Ishikawa (cell line): ENCODE data around the gene ZFYVE21.

ENCODE experiments used
- CEBPB ChIP-seq: IDR thresholded peaks from 2 replicates; pipeline ENCODE4 v1.6.1; 2012
- CREB1 ChIP-seq: IDR thresholded peaks from 2 replicates; pipeline ENCODE4 v1.6.1; 2012; ENCODE audit warnings: low read depth
- EGR1 ChIP-seq: IDR thresholded peaks from 2 replicates; pipeline ENCODE4 v1.6.1; 2012
- EP300 ChIP-seq: IDR thresholded peaks from 2 replicates; pipeline ENCODE4 v1.6.1; 2012; ENCODE audit warnings: borderline replicate concordance
- FOXM1 ChIP-seq: IDR thresholded peaks from 2 replicates; pipeline ENCODE4 v1.6.1; 2012; ENCODE audit warnings: low read depth, borderline replicate concordance
- MAX ChIP-seq: IDR thresholded peaks from 2 replicates; pipeline ENCODE4 v1.6.1; 2012
- NFIC ChIP-seq: IDR thresholded peaks from 2 replicates; pipeline ENCODE4 v1.6.1; 2012
- RAD21 ChIP-seq: IDR thresholded peaks from 2 replicates; pipeline ENCODE4 v1.6.1; 2012; ENCODE audit warnings: low read depth
- TAF1 ChIP-seq: IDR thresholded peaks from 2 replicates; pipeline ENCODE4 v1.6.1; 2012; ENCODE audit warnings: low read depth, mild to moderate bottlenecking
- TCF12 ChIP-seq: IDR thresholded peaks from 2 replicates; pipeline ENCODE4 v1.6.1; 2012; ENCODE audit warnings: low read depth
- TEAD4 ChIP-seq: IDR thresholded peaks from 2 replicates; pipeline ENCODE4 v1.6.1; 2012
- YY1 ChIP-seq: IDR thresholded peaks from 2 replicates; pipeline ENCODE4 v1.6.1; 2012; ENCODE audit warnings: low read depth
- ZBTB7A ChIP-seq: IDR thresholded peaks from 2 replicates; pipeline ENCODE4 v1.6.1; 2012; ENCODE audit warnings: low read depth
- TF ChIP-seq, protein P1 (sequence below): IDR thresholded peaks from 2 replicates; pipeline ENCODE4 v1.6.1; 2012; ENCODE audit warnings: low read depth, mild to moderate bottlenecking
- TF ChIP-seq, protein P2 (sequence below): IDR thresholded peaks from 2 replicates; pipeline ENCODE4 v1.6.1; 2012

The ZFYVE21 gene

GRCh38 chr14:103737432-103738045 lies 21.9 kb downstream of the ZFYVE21 start:
- no peak for TF ChIP-seq TEAD4
- no peak for TF ChIP-seq TAF1
- no peak for TF ChIP-seq MAX
- TF ChIP-seq, protein P1, sequence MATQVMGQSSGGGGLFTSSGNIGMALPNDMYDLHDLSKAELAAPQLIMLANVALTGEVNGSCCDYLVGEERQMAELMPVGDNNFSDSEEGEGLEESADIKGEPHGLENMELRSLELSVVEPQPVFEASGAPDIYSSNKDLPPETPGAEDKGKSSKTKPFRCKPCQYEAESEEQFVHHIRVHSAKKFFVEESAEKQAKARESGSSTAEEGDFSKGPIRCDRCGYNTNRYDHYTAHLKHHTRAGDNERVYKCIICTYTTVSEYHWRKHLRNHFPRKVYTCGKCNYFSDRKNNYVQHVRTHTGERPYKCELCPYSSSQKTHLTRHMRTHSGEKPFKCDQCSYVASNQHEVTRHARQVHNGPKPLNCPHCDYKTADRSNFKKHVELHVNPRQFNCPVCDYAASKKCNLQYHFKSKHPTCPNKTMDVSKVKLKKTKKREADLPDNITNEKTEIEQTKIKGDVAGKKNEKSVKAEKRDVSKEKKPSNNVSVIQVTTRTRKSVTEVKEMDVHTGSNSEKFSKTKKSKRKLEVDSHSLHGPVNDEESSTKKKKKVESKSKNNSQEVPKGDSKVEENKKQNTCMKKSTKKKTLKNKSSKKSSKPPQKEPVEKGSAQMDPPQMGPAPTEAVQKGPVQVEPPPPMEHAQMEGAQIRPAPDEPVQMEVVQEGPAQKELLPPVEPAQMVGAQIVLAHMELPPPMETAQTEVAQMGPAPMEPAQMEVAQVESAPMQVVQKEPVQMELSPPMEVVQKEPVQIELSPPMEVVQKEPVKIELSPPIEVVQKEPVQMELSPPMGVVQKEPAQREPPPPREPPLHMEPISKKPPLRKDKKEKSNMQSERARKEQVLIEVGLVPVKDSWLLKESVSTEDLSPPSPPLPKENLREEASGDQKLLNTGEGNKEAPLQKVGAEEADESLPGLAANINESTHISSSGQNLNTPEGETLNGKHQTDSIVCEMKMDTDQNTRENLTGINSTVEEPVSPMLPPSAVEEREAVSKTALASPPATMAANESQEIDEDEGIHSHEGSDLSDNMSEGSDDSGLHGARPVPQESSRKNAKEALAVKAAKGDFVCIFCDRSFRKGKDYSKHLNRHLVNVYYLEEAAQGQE: no peak
- no peak for TF ChIP-seq ZBTB7A
- no peak for TF ChIP-seq YY1
- TF ChIP-seq, protein P2, sequence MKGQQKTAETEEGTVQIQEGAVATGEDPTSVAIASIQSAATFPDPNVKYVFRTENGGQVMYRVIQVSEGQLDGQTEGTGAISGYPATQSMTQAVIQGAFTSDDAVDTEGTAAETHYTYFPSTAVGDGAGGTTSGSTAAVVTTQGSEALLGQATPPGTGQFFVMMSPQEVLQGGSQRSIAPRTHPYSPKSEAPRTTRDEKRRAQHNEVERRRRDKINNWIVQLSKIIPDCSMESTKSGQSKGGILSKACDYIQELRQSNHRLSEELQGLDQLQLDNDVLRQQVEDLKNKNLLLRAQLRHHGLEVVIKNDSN: no peak
- no peak for TF ChIP-seq EGR1
- TF ChIP-seq RAD21: no peak
- TF ChIP-seq TCF12: no peak

DNA sequence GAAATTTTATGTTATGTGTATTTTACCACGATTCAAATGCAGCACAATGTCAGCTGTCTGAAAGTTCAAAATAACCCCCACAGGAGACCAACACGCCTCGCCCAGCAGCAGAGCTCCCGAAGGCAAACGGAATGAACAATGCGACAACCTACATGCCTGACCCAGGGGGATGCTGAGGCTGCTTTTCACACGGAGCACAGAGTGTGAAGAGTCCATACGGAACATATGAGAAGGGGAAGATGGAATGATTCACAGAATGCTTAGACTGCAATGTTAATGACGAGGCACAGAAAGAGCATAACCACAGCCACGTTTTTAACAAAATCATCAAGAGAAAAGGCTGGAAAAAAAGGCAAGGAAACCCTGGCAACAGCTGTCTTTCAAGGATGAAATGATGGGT lies 22.6 kb downstream of the ZFYVE21 start:
- no peak for TF ChIP-seq CREB1
- TF ChIP-seq MAX: no peak
- TF ChIP-seq TCF12: no peak

DNA sequence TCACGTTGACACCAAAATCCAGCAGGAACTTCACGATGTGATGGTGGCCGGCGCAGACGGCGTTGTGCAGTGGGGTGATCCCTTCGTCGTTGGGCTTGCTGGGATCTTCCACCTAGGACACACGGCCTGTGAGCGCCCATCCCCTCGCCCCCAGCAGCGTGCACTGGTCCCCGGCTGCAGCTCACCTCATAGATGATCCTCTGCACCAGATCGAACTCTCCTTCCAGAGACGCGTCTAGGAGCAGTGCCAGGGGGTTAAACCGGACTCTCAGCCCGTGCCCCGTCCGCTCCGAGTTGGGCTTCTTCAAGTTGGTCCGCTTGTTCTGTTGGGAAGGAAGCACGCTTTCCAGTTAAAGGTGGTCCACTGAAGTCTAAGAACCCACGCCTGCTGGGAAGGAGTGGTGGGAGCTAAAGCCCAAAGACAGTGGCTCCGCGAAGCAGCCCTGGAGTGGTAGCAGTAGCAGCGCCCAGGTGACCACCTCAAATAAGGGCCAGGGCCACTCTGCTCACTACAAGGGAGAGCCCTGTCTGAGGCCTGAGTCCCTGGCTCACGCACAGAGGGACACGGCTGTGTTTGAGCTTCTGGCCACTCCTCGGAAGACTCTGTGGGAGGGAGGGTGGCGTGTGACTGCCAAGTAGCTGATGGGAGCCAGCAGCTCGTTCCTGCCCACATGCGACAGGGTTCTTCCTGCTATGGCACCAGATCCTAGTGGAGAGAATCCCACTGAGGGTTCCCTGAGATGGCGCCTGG lies 23.3 kb downstream of the ZFYVE21 start:
- TF ChIP-seq RAD21: no peak
- no peak for TF ChIP-seq ZBTB7A
- TF ChIP-seq CREB1: no peak
- TF ChIP-seq CEBPB: no peak
- TF ChIP-seq, protein P1: no peak
- no peak for TF ChIP-seq EGR1
- no peak for TF ChIP-seq FOXM1

DNA sequence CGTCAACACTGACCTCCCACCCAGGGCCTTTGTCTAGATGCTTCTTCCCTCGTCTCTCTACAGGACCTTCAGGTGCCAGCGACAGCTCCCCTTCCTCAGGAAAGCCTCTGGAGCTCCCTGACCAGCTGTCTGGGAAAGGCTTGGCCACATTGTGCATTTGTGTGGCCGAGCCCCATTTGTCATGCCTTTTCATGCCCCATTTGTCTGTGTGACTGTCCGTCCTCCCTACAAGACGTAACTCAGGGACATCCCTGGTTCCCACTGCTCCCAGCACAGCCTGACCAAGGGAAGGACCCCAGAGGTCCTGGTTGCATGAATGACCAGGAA lies 23.8 kb downstream of the ZFYVE21 start:
- no peak for TF ChIP-seq CREB1
- TF ChIP-seq ZBTB7A: no peak
- TF ChIP-seq, protein P2: no peak
- no peak for TF ChIP-seq RAD21
- TF ChIP-seq NFIC: no peak
- no peak for TF ChIP-seq TAF1
- TF ChIP-seq YY1: no peak

GRCh38 chr14:103739793-103740501 lies 24.3 kb downstream of the ZFYVE21 start:
- TF ChIP-seq EP300: no peak
- no peak for TF ChIP-seq MAX
- no peak for TF ChIP-seq TAF1
- no peak for TF ChIP-seq ZBTB7A
- TF ChIP-seq TEAD4: no peak
- no peak for TF ChIP-seq EGR1
- TF ChIP-seq, protein P2: no peak
- no peak for TF ChIP-seq TCF12
- no peak for TF ChIP-seq FOXM1
- TF ChIP-seq CEBPB: no peak
- TF ChIP-seq, protein P1: no peak
- TF ChIP-seq CREB1: no peak
- TF ChIP-seq NFIC: no peak
- no peak for TF ChIP-seq YY1
- no peak for TF ChIP-seq RAD21
